Gastrocnemius medialis (tissue), 4 donors: ENCODE measurements around the gene TUSC2.

Experiments used
- POLR2A ChIP-seq, 2 donors: fragments of 450-650 bp; IDR thresholded peaks; one replicate each; pipeline ENCODE4 v1.6.1; 2017; ENCODE audit warnings: antibody characterized with exemption in 2 of 2, mild to moderate bottlenecking in 2 of 2, moderate library complexity in 2 of 2
- TF ChIP-seq, protein P1 (sequence below), 5 experiments: fragments of 450-650 bp in 3 of 5; fragments of 200-600 bp in 2 of 5; sonication (generic) in 2 of 5; IDR thresholded peaks in 4 of 5; conservative IDR thresholded peaks in 1 of 5; 1 replicate in 4 of 5; 2 replicates in 1 of 5; pipeline ENCODE4 v1.5.1; 2016 to 2019; ENCODE audit warnings: antibody characterized with exemption in 5 of 5, mild to moderate bottlenecking in 3 of 5, moderate library complexity in 3 of 5

- TF ChIP-seq, protein P1, sequence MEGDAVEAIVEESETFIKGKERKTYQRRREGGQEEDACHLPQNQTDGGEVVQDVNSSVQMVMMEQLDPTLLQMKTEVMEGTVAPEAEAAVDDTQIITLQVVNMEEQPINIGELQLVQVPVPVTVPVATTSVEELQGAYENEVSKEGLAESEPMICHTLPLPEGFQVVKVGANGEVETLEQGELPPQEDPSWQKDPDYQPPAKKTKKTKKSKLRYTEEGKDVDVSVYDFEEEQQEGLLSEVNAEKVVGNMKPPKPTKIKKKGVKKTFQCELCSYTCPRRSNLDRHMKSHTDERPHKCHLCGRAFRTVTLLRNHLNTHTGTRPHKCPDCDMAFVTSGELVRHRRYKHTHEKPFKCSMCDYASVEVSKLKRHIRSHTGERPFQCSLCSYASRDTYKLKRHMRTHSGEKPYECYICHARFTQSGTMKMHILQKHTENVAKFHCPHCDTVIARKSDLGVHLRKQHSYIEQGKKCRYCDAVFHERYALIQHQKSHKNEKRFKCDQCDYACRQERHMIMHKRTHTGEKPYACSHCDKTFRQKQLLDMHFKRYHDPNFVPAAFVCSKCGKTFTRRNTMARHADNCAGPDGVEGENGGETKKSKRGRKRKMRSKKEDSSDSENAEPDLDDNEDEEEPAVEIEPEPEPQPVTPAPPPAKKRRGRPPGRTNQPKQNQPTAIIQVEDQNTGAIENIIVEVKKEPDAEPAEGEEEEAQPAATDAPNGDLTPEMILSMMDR (IDR thresholded peaks at IDR 0.05 in 4 of 5, conservative IDR thresholded peaks at IDR 0.05 in 1 of 5), result no peak
- no peak for TF ChIP-seq POLR2A (IDR thresholded peaks at IDR 0.05)
Measured at GRCh38 chr3:50372349-50372748, 44.3 kb upstream of the TUSC2 start.
